Endothelial cell of umbilical vein (primary cell): ENCODE measurements around the gene CRLF1. TPM values are rescaled to one million over a fixed set of nuclear protein-coding genes. Genes with fewer than 3 reads are reported as not detected.

Experiments used
- BruUV-seq: library from RNA; stranded (reverse); fragments of 400-500 nt; replicated peaks from 2 replicates; lab custom pipeline; 2021; lab: Mats Ljungman, UMichigan
- CTCF ChIA-PET: fragments of 300-600, 350-600 bp; sonication (Branson Sonifier 250); formaldehyde crosslinking; loops from one replicate; lab custom pipeline; 2021; ENCODE audit warnings: antibody characterized with exemption, inconsistent platforms; lab: Charles Lee
- POLR2A ChIA-PET: fragments of 300-600, 350-600 bp; sonication (Branson Sonifier 250); formaldehyde crosslinking; loops from one replicate; lab custom pipeline; 2021; ENCODE audit warnings: antibody characterized with exemption, inconsistent platforms; lab: Charles Lee
- DNase-seq: peaks from one replicate; pipeline ENCODE4 v3.0.0-alpha.2; 2011; ENCODE audit warnings: low read depth, low spot score
- FAIRE-seq: peaks from 2 replicates; lab custom pipeline; 2011; peaks lifted over from hg19 to GRCh38; lab: Jason Lieb, UNC
- H2AFZ ChIP-seq: 2 replicates; pipeline ENCODE4 v1.6.0; 2012; ENCODE audit warnings: low read depth, low read length, control low read depth, inconsistent platforms
- H3K27ac ChIP-seq: 2 replicates; pipeline ENCODE4 v1.5.1; 2011; ENCODE audit warnings: low read depth, mild to moderate bottlenecking, control low read depth, low read length, moderate library complexity; ENCODE audit not compliant: insufficient read depth
- H3K27me3 ChIP-seq, 2 experiments: 2 replicates each; pipeline versions ENCODE4 v1.6.0 to v1.6.1; 2011; ENCODE audit warnings: low read length in 2 of 2, mixed read lengths in 1 of 2; ENCODE audit not compliant: control insufficient read depth in 2 of 2, insufficient read depth in 2 of 2
- H3K36me3 ChIP-seq, 2 experiments: 2 replicates in 1 of 2; 3 replicates in 1 of 2; pipeline ENCODE4 v1.5.1; 2011; ENCODE audit warnings: low read length in 2 of 2, mild to moderate bottlenecking in 1 of 2, moderate library complexity in 1 of 2; ENCODE audit not compliant: control insufficient read depth in 2 of 2, insufficient read depth in 2 of 2; ENCODE audit errors: extremely low read depth in 1 of 2
- H3K4me1 ChIP-seq: 3 replicates; pipeline ENCODE4 v1.5.1; 2011; ENCODE audit warnings: mild to moderate bottlenecking, low read length; ENCODE audit not compliant: control insufficient read depth, insufficient read depth; ENCODE audit errors: extremely low read depth
- H3K4me2 ChIP-seq: 2 replicates; pipeline ENCODE4 v1.6.1; 2011; ENCODE audit warnings: low read length, control low read depth, mixed read lengths; ENCODE audit not compliant: insufficient read depth
- H3K4me3 ChIP-seq, 3 experiments: fragments of 200-600 bp in 1 of 3; sonication (generic), shearing (Covaris generic) in 1 of 3; replicated peaks in 1 of 3; 2 replicates each; pipeline ENCODE4 v1.5.1; 2011 to 2016; ENCODE audit warnings: control low read depth in 3 of 3, low read length in 3 of 3, mild to moderate bottlenecking in 2 of 3, inconsistent platforms in 1 of 3, low read depth in 1 of 3, moderate library complexity in 1 of 3; ENCODE audit not compliant: insufficient read depth in 1 of 3
- H3K79me2 ChIP-seq: 2 replicates; pipeline ENCODE4 v1.6.0; 2012; ENCODE audit warnings: low read length, inconsistent platforms; ENCODE audit not compliant: control insufficient read depth, insufficient read depth
- H3K9ac ChIP-seq: replicated peaks from 2 replicates; pipeline ENCODE3; 2011; ENCODE audit warnings: low read length, control low read depth; ENCODE audit not compliant: insufficient read depth; ENCODE audit errors: extremely low read depth
- H3K9me1 ChIP-seq: replicated peaks from 3 replicates; pipeline ENCODE4 v1.6.0; 2011; ENCODE audit warnings: mild to moderate bottlenecking, low read length; ENCODE audit not compliant: control insufficient read depth, insufficient read depth; ENCODE audit errors: extremely low read depth
- H3K9me3 ChIP-seq: replicated peaks from 2 replicates; pipeline ENCODE4 v1.5.1; 2012; ENCODE audit warnings: low read length, inconsistent platforms; ENCODE audit not compliant: control insufficient read depth, insufficient read depth
- H4K20me1 ChIP-seq: replicated peaks from 2 replicates; pipeline ENCODE3; 2011; ENCODE audit warnings: mild to moderate bottlenecking, low read length; ENCODE audit not compliant: control insufficient read depth, insufficient read depth; ENCODE audit errors: extremely low read depth
- EZH2 ChIP-seq: IDR thresholded peaks from 2 replicates; pipeline ENCODE4 v1.6.1; 2012; ENCODE audit warnings: borderline replicate concordance, low read depth, mild to moderate bottlenecking, moderate library complexity, low read length, inconsistent platforms; ENCODE audit not compliant: severe bottlenecking
- GATA2 ChIP-seq: IDR thresholded peaks from 2 replicates; pipeline ENCODE4 v1.7.0; 2011; ENCODE audit warnings: low read depth, mild to moderate bottlenecking, moderate library complexity, mixed read lengths, low read length; ENCODE audit not compliant: insufficient read length, insufficient read depth
- JUN ChIP-seq: IDR thresholded peaks from 2 replicates; pipeline ENCODE4 v1.6.1; 2011; ENCODE audit warnings: borderline replicate concordance, low read depth; ENCODE audit not compliant: insufficient read length, insufficient read depth
- MYC ChIP-seq: IDR thresholded peaks from one replicate; pipeline ENCODE4 v1.6.1; 2011; ENCODE audit warnings: mild to moderate bottlenecking, low read depth, low read length
- POLR2A ChIP-seq: IDR thresholded peaks from 2 replicates; pipeline ENCODE4 v1.6.1; 2012; ENCODE audit warnings: low read depth, mild to moderate bottlenecking, control low read depth, low read length
- POLR2AphosphoS5 ChIP-seq: IDR thresholded peaks from 2 replicates; pipeline ENCODE4 v1.6.1; 2012; ENCODE audit warnings: low read depth, mild to moderate bottlenecking, control low read depth, low read length, moderate library complexity; ENCODE audit not compliant: insufficient read depth
- dilution Hi-C: fragments of 300-500 bp; cut with MboI; formaldehyde crosslinking; loops from one replicate; pipeline ENCODE4 v1.15.0; 2019; ENCODE audit warnings: low sequenced_read_pairs; ENCODE audit not compliant: extremely low pct_ligation_motif_present
- intact Hi-C: fragments of 100-400 bp; cut with micrococcal nuclease; formaldehyde crosslinking; loops from one replicate; pipeline ENCODE4 v1.10.0; 2022
- polyA plus RNA-seq, 4 experiments: library from polyadenylated mRNA; depleted of rRNA in 3 of 4; stranded (reverse) in 3 of 4; unstranded in 1 of 4; fragments of >200 nt; gene quantifications; 2 replicates each; pipeline versions ENCODE4 v1.2.1 to v1.2.3, GENCODE V29; 2011 to 2012; ENCODE audit warnings: missing spikeins in 1 of 4
- total RNA-seq: library from RNA; stranded (reverse); gene quantifications from 2 replicates; pipeline ENCODE4 v1.2.3, GENCODE V29; 2021
- TF ChIP-seq, protein P1 (sequence below): IDR thresholded peaks from 2 replicates; pipeline ENCODE4 v1.6.1; 2011; ENCODE audit not compliant: insufficient read depth, insufficient read length
- TF ChIP-seq, protein P2 (sequence below), 2 donors: IDR thresholded peaks; 1 replicate in 1 of 2; 2 replicates in 1 of 2; pipeline ENCODE4 v1.5.1; 2011; ENCODE audit warnings: low read length in 2 of 2, mild to moderate bottlenecking in 2 of 2, moderate library complexity in 2 of 2, control low read depth in 1 of 2, inconsistent platforms in 1 of 2, low read depth in 1 of 2; ENCODE audit not compliant: insufficient read depth in 1 of 2; ENCODE audit errors: extremely low read depth in 1 of 2

Gene CRLF1
- total and polyA plus RNA-seq, 2 donors (not counting 3 experiments of a cell fraction or from before 2014, with no cell fraction given), result 0.18 TPM; not detected in 1

- no peak for TF ChIP-seq JUN
- no peak for TF ChIP-seq POLR2AphosphoS5
- TF ChIP-seq, protein P1, sequence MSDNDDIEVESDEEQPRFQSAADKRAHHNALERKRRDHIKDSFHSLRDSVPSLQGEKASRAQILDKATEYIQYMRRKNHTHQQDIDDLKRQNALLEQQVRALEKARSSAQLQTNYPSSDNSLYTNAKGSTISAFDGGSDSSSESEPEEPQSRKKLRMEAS, result no peak
- TF ChIP-seq POLR2A, result no peak
- TF ChIP-seq MYC, result no peak
- no peak for TF ChIP-seq EZH2
- TF ChIP-seq, protein P2, sequence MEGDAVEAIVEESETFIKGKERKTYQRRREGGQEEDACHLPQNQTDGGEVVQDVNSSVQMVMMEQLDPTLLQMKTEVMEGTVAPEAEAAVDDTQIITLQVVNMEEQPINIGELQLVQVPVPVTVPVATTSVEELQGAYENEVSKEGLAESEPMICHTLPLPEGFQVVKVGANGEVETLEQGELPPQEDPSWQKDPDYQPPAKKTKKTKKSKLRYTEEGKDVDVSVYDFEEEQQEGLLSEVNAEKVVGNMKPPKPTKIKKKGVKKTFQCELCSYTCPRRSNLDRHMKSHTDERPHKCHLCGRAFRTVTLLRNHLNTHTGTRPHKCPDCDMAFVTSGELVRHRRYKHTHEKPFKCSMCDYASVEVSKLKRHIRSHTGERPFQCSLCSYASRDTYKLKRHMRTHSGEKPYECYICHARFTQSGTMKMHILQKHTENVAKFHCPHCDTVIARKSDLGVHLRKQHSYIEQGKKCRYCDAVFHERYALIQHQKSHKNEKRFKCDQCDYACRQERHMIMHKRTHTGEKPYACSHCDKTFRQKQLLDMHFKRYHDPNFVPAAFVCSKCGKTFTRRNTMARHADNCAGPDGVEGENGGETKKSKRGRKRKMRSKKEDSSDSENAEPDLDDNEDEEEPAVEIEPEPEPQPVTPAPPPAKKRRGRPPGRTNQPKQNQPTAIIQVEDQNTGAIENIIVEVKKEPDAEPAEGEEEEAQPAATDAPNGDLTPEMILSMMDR (IDR thresholded peaks at IDR 0.05; ENCODE audit: extremely low read depth in 1 of 2, insufficient read depth in 1 of 2, low read depth in 1 of 2, low read length in 2 of 2), result peak; percentile 4 to 17
- TF ChIP-seq GATA2, result no peak
- no peak for FAIRE-seq
- H3K36me3 ChIP-seq, result peaks cover 0 to 2% of the 10 kb centered on the region in 2 experiments
- no peaks in the 10 kb centered on the region for H3K9me3 ChIP-seq
- ChIA-PET POLR2A (interaction anchor here (0.7 kb wide), 1 partner anchor 32 kb away, joined by 9 read pairs; no protein-coding TSS in a partner anchor), CTCF (interaction anchor here (0.5 to 3.4 kb wide), 10 partner anchors 11 to 257 kb away, joined by 3 to 24 read pairs (median 6); partner anchors contain the start of genes ELL, KXD1, TMEM59L and UBA52)
- H3K9ac ChIP-seq, result no peak overlapping the region
- no peaks in the 10 kb centered on the region for H4K20me1 ChIP-seq
- dilution Hi-C loops (no loop called here), intact Hi-C loops (loop anchor here (1.0 kb wide), 1 partner anchor 329 kb away; the partner anchor contains the start of genes COPE and DDX49)
- H3K9me1 ChIP-seq, result no peaks in the 10 kb centered on the region
- H3K27me3 ChIP-seq, result no peaks in the 10 kb centered on the region
- H3K4me2 ChIP-seq, result peak overlapping the region; percentile 68
- peaks cover 20% of the 10 kb centered on the region for H3K4me1 ChIP-seq
- no peak overlapping the region for H3K27ac ChIP-seq
- no peaks in the 10 kb centered on the region for H3K79me2 ChIP-seq
- no peak overlapping the region for H2AFZ ChIP-seq
- peak overlapping the region in 1 of 3 experiments; percentile 65 for H3K4me3 ChIP-seq
- BruUV-seq, result TSS peak; percentile 8
- no peak for DNase-seq
Measured at GRCh38 chr19:18590273-18591272, 16.0 kb downstream of the CRLF1 start.
